Kidney epithelial cell (primary cell): ENCODE results near the gene GRK7. TPM values are rescaled to one million over a fixed set of nuclear protein-coding genes. Genes with fewer than 3 reads are reported as not detected.
"Not testable (repeated sequence)": the region's sequence is repeated elsewhere in the genome, so short reads cannot be mapped to it uniquely, and the experiment has no call there.

ENCODE experiments used
- DNase-seq: peaks from one replicate; pipeline ENCODE4 v3.0.0-alpha.2; 2010; ENCODE audit warnings: low read depth
- H3K27me3 ChIP-seq: 2 replicates; pipeline ENCODE4 v1.6.0; 2011; ENCODE audit warnings: low read length; ENCODE audit not compliant: control insufficient read depth, insufficient read depth
- H3K36me3 ChIP-seq: 2 replicates; pipeline ENCODE4 v1.5.1; 2011; ENCODE audit warnings: low read length; ENCODE audit not compliant: control insufficient read depth, insufficient read depth
- H3K4me3 ChIP-seq: 2 replicates; pipeline ENCODE4 v1.5.1; 2011; ENCODE audit warnings: low read depth, mild to moderate bottlenecking, control low read depth, low read length
- total RNA-seq: library from RNA; depleted of rRNA; stranded (reverse); fragments of >200 nt; gene quantifications from 2 replicates; pipeline ENCODE4 v1.2.3, GENCODE V29; 2015
- TF ChIP-seq, protein P1 (sequence below): IDR thresholded peaks from 2 replicates; pipeline ENCODE4 v1.5.1; 2011; ENCODE audit warnings: mild to moderate bottlenecking, moderate library complexity, low read length, control low read depth, inconsistent platforms; ENCODE audit not compliant: insufficient read depth, poor library complexity, severe bottlenecking

GRK7 gene
- total RNA-seq, 1 donor from 2014 or later: not detected

DNA sequence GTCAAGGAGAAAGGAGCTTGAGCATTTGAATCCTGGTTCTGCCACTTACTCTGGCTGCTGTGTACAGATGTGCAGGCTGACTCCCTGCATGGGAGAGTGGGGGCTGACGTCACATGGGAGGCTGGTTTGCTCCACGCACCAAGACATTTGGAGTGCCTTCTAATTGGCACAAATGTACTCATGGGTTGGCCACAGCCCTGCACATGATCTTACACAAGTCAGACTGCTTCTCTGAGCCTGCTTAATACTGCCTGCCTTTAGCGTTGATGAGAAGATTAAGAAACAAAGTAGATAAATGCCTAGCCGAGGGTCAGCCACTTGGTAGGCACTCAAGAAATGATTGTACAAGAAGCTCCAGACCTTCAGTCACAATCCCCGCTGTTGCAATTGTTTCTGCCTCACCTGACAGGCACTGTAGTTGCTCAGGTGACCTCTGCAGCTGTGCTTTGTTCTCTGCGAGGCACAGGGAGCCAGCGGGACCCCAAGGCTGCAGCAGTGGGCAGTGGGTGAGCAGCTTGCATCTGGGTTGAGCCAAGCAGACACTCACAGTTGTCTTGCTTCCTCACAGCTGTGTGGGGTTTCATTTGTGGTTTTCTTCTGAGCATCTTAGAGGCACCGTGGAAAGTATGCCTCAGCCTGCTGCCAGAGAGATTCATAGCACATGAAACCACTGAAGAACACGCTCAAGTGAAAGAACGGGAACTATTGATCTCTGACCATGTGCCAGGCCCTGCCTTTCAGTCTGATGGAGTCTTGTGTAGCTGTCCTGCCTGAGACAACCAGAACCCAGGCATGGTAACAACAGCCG is 33.1 kb downstream of the GRK7 start:
- Histone ChIP-seq H3K36me3 (no peaks in the 10 kb centered on the region), H3K4me3 (no peak overlapping the region), H3K27me3 (no peaks in the 10 kb centered on the region)
- no peak for DNase-seq
- TF ChIP-seq, protein P1, sequence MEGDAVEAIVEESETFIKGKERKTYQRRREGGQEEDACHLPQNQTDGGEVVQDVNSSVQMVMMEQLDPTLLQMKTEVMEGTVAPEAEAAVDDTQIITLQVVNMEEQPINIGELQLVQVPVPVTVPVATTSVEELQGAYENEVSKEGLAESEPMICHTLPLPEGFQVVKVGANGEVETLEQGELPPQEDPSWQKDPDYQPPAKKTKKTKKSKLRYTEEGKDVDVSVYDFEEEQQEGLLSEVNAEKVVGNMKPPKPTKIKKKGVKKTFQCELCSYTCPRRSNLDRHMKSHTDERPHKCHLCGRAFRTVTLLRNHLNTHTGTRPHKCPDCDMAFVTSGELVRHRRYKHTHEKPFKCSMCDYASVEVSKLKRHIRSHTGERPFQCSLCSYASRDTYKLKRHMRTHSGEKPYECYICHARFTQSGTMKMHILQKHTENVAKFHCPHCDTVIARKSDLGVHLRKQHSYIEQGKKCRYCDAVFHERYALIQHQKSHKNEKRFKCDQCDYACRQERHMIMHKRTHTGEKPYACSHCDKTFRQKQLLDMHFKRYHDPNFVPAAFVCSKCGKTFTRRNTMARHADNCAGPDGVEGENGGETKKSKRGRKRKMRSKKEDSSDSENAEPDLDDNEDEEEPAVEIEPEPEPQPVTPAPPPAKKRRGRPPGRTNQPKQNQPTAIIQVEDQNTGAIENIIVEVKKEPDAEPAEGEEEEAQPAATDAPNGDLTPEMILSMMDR: no peak

DNA sequence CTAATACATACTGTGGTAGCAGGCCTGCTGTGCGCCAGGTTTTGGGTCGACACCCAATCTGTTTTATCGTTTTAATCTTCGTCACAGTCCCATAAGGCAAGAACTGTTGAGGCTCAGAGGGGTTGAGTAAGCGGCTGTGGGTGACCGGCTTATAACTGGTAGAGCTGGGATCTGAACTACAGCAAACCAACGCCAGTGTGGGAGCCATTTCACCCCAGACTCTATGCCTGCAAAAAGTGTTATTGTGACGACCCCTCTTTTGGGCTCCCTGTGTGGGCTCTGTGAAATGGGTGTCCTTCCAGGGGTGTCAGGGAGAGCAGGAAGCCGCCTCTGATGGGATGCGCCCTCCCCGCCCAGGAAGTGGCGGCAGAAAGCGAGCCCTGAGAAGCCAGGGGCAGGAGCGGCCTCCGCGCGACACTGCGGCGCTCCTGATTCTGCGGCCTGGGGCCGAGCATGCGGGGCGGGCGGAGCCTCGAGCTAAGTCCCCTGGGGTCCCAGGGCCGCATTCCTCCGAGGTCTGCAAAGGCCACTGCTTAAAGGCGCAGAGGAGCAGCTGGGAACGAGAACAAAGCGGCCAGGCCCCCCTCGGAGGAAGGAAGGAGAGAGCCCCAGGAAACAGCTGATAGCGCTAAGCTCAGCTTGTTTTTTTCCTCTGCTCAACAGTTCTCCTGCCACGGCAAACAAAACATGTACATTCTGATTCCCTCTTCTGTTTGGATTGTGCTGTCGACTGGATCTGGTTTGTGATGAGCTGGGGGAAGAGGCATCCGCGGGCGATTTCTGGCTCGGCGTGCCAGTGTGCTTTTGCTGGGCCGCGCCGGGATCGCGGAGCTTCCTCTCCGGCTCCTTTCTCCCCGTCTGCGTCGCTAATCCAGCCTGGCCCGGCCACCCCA is 33.9 kb downstream of the GRK7 start:
- no peaks in the 10 kb centered on the region for H3K36me3 ChIP-seq
- DNase-seq: no peak
- H3K4me3 ChIP-seq: peak overlapping the region; percentile 12
- TF ChIP-seq, protein P1: no peak
- no peaks in the 10 kb centered on the region for H3K27me3 ChIP-seq

DNA sequence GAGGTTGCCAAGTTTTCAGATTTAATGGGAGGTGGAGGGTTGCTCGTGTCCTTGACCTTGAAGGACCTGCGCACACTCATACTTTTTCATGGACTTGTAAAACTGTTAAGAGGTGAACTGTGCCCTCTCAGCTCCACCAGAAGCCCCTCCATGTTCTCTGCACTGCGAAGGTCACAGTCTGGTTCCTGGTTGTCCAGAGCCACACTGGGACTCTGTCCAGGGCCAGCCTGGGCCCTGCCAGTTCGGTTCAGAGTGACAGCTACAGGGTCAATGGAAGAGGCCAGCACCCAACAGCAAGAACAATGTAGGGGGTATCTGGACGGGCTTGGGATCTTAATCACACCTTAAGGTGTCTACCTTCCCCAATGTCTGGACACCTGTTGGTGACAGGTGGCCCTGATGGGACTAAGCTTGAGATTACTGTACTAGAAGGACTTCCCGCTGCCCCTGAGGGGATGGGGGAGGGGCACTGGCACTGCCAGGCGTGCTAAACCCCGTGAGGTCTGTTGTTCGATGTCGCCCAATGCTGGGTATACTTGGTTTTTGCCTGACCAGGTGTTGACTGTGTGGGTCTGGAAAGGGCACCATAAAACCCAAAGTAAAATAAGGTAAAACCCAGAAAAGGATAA is 34.7 kb downstream of the GRK7 start:
- H3K36me3 ChIP-seq: no peaks in the 10 kb centered on the region
- DNase-seq: no peak
- TF ChIP-seq, protein P1: no peak
- no peaks in the 10 kb centered on the region for H3K27me3 ChIP-seq
- no peak overlapping the region for H3K4me3 ChIP-seq

DNA sequence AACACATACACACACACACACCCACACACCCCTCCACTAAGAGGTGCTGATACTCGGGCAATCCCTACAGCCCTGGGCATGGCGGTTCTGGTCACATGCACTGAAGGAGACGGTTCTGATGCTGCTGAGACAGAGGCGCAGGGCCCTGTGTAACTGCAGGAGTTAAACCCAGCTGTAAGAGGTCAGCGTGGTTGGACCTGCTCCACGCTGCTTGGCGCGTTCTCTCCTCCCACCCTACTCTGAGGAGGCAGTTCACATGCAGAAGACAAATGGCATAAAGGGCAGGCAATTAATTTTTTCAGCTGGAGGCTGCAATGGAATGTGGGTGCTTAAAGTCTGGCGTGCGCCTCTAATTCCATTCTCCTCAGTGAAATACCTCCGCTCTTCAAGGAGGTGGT is 35.2 kb downstream of the GRK7 start:
- no peaks in the 10 kb centered on the region for H3K36me3 ChIP-seq
- H3K4me3 ChIP-seq: no peak overlapping the region
- no peaks in the 10 kb centered on the region for H3K27me3 ChIP-seq
- DNase-seq: no peak
- TF ChIP-seq, protein P1: no peak

DNA sequence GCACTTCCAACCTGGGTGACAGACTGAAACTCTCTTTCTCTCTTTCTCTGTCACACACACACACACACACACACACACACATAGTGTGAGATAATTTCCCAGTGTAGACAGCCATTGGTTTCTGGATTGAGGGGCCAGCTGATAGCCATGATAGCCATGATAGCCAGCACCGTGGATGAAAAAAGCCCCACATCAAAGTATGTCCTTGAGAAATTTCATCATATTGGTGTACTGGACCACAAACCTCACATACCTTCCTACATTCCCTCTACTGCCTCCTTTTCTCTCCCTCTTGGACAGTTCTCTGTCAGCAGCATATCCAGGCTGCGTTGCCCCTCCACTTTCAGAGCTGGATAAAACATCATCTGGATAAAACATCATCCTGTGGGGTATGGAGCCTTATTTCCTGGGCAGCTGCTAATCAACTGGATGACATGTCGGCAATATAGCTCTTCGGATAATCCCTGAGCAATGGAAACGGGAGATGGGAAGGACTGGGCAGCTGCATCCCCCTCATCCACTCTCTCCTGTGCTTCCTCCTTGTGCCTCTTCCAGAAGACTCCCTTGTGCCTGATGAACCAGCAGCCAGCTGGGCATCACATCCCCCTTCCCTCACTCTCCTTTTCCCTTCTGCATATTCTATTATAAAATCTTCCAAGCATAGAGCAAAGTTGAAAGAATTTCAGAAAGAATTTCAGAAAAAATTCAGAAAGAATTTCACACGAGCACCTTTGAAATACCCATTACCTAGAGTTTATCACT is 39.3 kb downstream of the GRK7 start:
- Histone ChIP-seq H3K4me3 (no peak overlapping the region), H3K27me3 (no peaks in the 10 kb centered on the region), H3K36me3 (no peaks in the 10 kb centered on the region)
- TF ChIP-seq, protein P1: no peak
- DNase-seq: no peak

DNA sequence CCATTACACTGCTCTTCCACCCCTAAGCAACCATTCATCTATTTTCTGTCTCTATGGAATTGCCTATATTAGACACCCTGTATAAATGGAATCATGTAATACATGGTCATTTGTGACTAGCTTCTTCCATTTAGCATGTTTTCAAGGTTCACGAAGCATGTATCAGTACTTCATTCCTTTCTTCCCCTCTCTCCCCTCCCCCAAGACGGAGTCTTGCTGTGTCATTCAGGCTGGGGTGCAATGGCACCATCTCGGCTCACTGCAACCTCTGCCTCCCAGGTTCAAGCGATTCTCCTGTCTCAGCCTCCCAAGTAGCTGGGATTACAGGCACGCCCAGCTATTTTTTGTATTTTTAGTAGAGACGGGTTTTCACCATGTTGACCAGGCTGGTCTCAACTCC is 40.3 kb downstream of the GRK7 start:
- H3K27me3 ChIP-seq, H3K36me3 ChIP-seq, H3K4me3 ChIP-seq, DNase-seq: not testable (repeated sequence)
